Smooth muscle cell (in vitro differentiated cells): Measurements from ENCODE around the gene DMD. TPM values are rescaled to one million over a fixed set of nuclear protein-coding genes. Genes with fewer than 3 reads are reported as not detected.
A peak's percentile ranks its signal among the peaks of the same experiment; 100 is the strongest.

ENCODE experiments used
- DNase-seq: peaks from one replicate; lab custom pipeline; 2025; ENCODE audit not compliant: unreplicated experiment; lab: John Stamatoyannopoulos, UW
- H2AFZ ChIP-seq: fragments of 200-600 bp; sonication (generic); 2 replicates; pipeline ENCODE4 v1.6.0; 2016; ENCODE audit warnings: antibody characterized with exemption, low read depth, mild to moderate bottlenecking
- H3F3A ChIP-seq: fragments of 200-600 bp; sonication (generic); 2 replicates; pipeline ENCODE4 v1.6.0; 2017; ENCODE audit warnings: antibody characterized with exemption, low read depth
- H3K27ac ChIP-seq: fragments of 200-600 bp; sonication (generic); 2 replicates; pipeline ENCODE4 v1.5.1; 2016; ENCODE audit warnings: low read depth, mild to moderate bottlenecking
- H3K27me3 ChIP-seq: fragments of 200-600 bp; sonication (generic); 2 replicates; pipeline ENCODE4 v1.6.1; 2016; ENCODE audit warnings: low read depth, mild to moderate bottlenecking
- H3K36me3 ChIP-seq: fragments of 200-600 bp; sonication (generic); 2 replicates; pipeline ENCODE4 v1.5.1; 2016; ENCODE audit warnings: low read depth
- H3K4me1 ChIP-seq: fragments of 200-600 bp; sonication (generic); 2 replicates; pipeline ENCODE4 v1.5.1; 2016; ENCODE audit warnings: low read depth
- H3K4me2 ChIP-seq: fragments of 200-600 bp; sonication (generic); 2 replicates; pipeline ENCODE4 v1.6.0; 2016; ENCODE audit warnings: mild to moderate bottlenecking
- H3K4me3 ChIP-seq: fragments of 200-600 bp; sonication (generic); 2 replicates; pipeline ENCODE4 v1.5.1; 2016; ENCODE audit warnings: mild to moderate bottlenecking
- H3K79me2 ChIP-seq: fragments of 200-600 bp; sonication (generic); 2 replicates; pipeline ENCODE4 v1.6.0; 2016; ENCODE audit warnings: low read depth, mild to moderate bottlenecking
- H3K9ac ChIP-seq: fragments of 200-600 bp; sonication (generic); 2 replicates; pipeline ENCODE4 v1.6.0; 2016; ENCODE audit warnings: low read depth
- H3K9me3 ChIP-seq: fragments of 200-600 bp; sonication (generic); replicated peaks from 2 replicates; pipeline ENCODE4 v1.5.1; 2016; ENCODE audit warnings: low read depth
- H4K20me1 ChIP-seq: fragments of 200-600 bp; sonication (generic); 2 replicates; pipeline ENCODE4 v1.6.0; 2016; ENCODE audit warnings: low read depth
- CTCF ChIP-seq: fragments of 200-600 bp; sonication (generic); IDR thresholded peaks from 2 replicates; pipeline ENCODE4 v1.5.1; 2017; ENCODE audit warnings: borderline replicate concordance, mild to moderate bottlenecking, antibody characterized with exemption; ENCODE audit not compliant: insufficient read depth, poor library complexity, severe bottlenecking
- WGBS: methylation state at CpG from one replicate; pipeline ENCODE4 v1.1.7; 2016; ENCODE audit warnings: low lambda C conversion rate; 5-methylcytosine and 5-hydroxymethylcytosine counted together
- polyA plus RNA-seq: library from polyadenylated mRNA; unstranded; fragments of >200 nt; fragmentation: Nextera tagmentation; extraction: Ambion mirVana; gene quantifications from 2 replicates; pipeline ENCODE4 v1.2.1, GENCODE V29; 2016
- total RNA-seq: library from RNA; depleted of rRNA; stranded (reverse); fragments of >200 nt; gene quantifications from 2 replicates; pipeline ENCODE4 v1.2.3, GENCODE V29; 2014

Gene DMD
- total and polyA plus RNA-seq, 2 experiments from 2014 or later, result 12.3 to 12.6 TPM

GRCh38 chrX:32839781-32840180 is 371.6 kb downstream of the DMD start:
- Histone ChIP-seq H3K4me2 (no peak overlapping the region), H3K79me2 (no peaks in the 10 kb centered on the region), H3K9ac (no peak overlapping the region), H3K4me3 (no peak overlapping the region), H3K27ac (no peak overlapping the region), H3K9me3 (no peaks in the 10 kb centered on the region), H3K27me3 (no peaks in the 10 kb centered on the region), H3K4me1 (no peaks in the 10 kb centered on the region), H2AFZ (no peak overlapping the region), H3F3A (no peaks in the 10 kb centered on the region), H4K20me1 (no peaks in the 10 kb centered on the region), H3K36me3 (no peaks in the 10 kb centered on the region)
- no peak for DNase-seq
- 92% methylated on average over 6 of the region's 6 CpGs for WGBS
- no peak for TF ChIP-seq CTCF

GRCh38 chrX:32825009-32825408 is 386.3 kb downstream of the DMD start:
- Histone ChIP-seq H4K20me1 (no peaks in the 10 kb centered on the region), H3K4me1 (no peaks in the 10 kb centered on the region), H3K4me2 (no peak overlapping the region), H3K27ac (no peak overlapping the region), H3K36me3 (no peaks in the 10 kb centered on the region), H3K4me3 (no peak overlapping the region), H3K9me3 (no peaks in the 10 kb centered on the region), H3K9ac (no peak overlapping the region), H3F3A (no peaks in the 10 kb centered on the region), H2AFZ (no peak overlapping the region), H3K79me2 (no peaks in the 10 kb centered on the region), H3K27me3 (no peaks in the 10 kb centered on the region)
- TF ChIP-seq CTCF, result no peak
- no peak for DNase-seq
- WGBS, result 94% methylated on average over 2 of the region's 2 CpGs

GRCh38 chrX:32804034-32804433 is 407.3 kb downstream of the DMD start:
- H3K79me2 ChIP-seq, result no peaks in the 10 kb centered on the region
- no peak overlapping the region for H3K9ac ChIP-seq
- H2AFZ ChIP-seq, result no peak overlapping the region
- WGBS, result 92% methylated on average over 10 of the region's 10 CpGs
- H3K27me3 ChIP-seq, result no peaks in the 10 kb centered on the region
- no peak for DNase-seq
- no peak overlapping the region for H3K27ac ChIP-seq
- TF ChIP-seq CTCF, result no peak
- no peaks in the 10 kb centered on the region for H4K20me1 ChIP-seq
- H3K4me2 ChIP-seq, result no peak overlapping the region
- no peaks in the 10 kb centered on the region for H3K9me3 ChIP-seq
- no peak overlapping the region for H3K4me3 ChIP-seq
- no peaks in the 10 kb centered on the region for H3K4me1 ChIP-seq
- H3F3A ChIP-seq, result no peaks in the 10 kb centered on the region
- H3K36me3 ChIP-seq, result no peaks in the 10 kb centered on the region

DNA sequence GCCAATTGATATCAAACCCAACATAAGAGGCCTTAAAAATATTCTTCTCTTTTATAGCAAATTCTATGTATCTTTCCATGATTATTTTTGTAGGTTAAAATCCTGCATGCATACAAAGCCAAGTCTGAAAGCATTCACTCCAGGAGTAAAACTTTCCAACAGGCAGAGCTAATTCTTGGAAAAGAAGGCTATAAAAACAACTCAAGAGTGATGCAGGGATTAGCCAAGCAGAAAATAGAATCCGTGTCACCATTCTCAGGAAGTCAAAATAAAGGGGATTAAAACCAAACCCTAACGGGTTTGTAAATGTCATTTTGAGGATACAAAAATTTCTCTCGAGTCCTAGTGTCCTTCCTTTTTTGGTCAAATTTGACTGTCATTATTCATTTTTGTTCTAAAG is 412.4 kb downstream of the DMD start:
- Histone ChIP-seq H3K9ac (no peak overlapping the region), H3K4me3 (no peak overlapping the region), H3K27ac (no peak overlapping the region), H3K36me3 (no peaks in the 10 kb centered on the region), H3K4me1 (peaks cover 4% of the 10 kb centered on the region), H4K20me1 (no peaks in the 10 kb centered on the region), H3K9me3 (no peaks in the 10 kb centered on the region), H3K79me2 (no peaks in the 10 kb centered on the region), H2AFZ (peak overlapping the region; percentile 71), H3K4me2 (peak overlapping the region; percentile 53), H3F3A (no peaks in the 10 kb centered on the region), H3K27me3 (no peaks in the 10 kb centered on the region)
- 18% methylated on average over 3 of the region's 3 CpGs for WGBS
- DNase-seq, result no peak
- no peak for TF ChIP-seq CTCF
